Kidney capillary endothelial cell (primary cell): ENCODE results near the gene DGKK.
"Not testable (repeated sequence)": the region's sequence is repeated elsewhere in the genome, so short reads cannot be mapped to it uniquely, and the experiment has no call there.

ENCODE experiments used
- DNase-seq: peaks from one replicate; pipeline ENCODE4 v3.0.0-alpha.2; 2018; ENCODE audit warnings: low spot score

DGKK gene

GRCh38 chrX:50428174-50428573, 42.5 kb downstream of the DGKK start:
- no peak for DNase-seq

- no peak for DNase-seq
Measured at GRCh38 chrX:50407976-50408375, 62.6 kb downstream of the DGKK start.

GRCh38 chrX:50403903-50404302, 66.7 kb downstream of the DGKK start:
- no peak for DNase-seq

GRCh38 chrX:50402886-50403285, 67.7 kb downstream of the DGKK start:
- no peak for DNase-seq

- DNase-seq = no peak
Measured at GRCh38 chrX:50393902-50394301, 76.7 kb downstream of the DGKK start.

- no peak for DNase-seq
Measured at GRCh38 chrX:50386520-50386919, 84.1 kb downstream of the DGKK start.

GRCh38 chrX:50381729-50382415, 88.8 kb downstream of the DGKK start:
- no peak for DNase-seq

- DNase-seq = no peak
Measured at GRCh38 chrX:50375481-50376267, 95.0 kb downstream of the DGKK start.

GRCh38 chrX:50372966-50373365, 97.7 kb downstream of the DGKK start:
- DNase-seq = no peak

GRCh38 chrX:50343917-50344316, 126.7 kb downstream of the DGKK start:
- DNase-seq = no peak

GRCh38 chrX:50333308-50333707, 137.3 kb downstream of the DGKK start:
- no peak for DNase-seq

GRCh38 chrX:50332668-50333067, 138.0 kb downstream of the DGKK start:
- not testable (repeated sequence) for DNase-seq

GRCh38 chrX:50327235-50327634, 143.4 kb downstream of the DGKK start:
- DNase-seq = no peak
